HL-60 (cell line): ENCODE results near the gene ERO1A.
A peak's percentile ranks its signal among the peaks of the same experiment; 100 is the strongest.

Experiments
- DNase-seq, 2 experiments: peaks; one replicate each; pipeline ENCODE4 v3.0.0-alpha.2; 2010 to 2020; ENCODE audit warnings: low read depth in 1 of 2, low spot score in 1 of 2
- H3K27ac ChIP-seq: fragments of 250-450 bp; sonication (Bioruptor Pico); replicated peaks from 2 replicates; pipeline ENCODE4 v1.5.1; 2020; ENCODE audit warnings: mild to moderate bottlenecking, moderate library complexity
- H3K27me3 ChIP-seq: fragments of 250-450 bp; sonication (Bioruptor Pico); 2 replicates; pipeline ENCODE4 v1.5.1; 2021; ENCODE audit warnings: mild to moderate bottlenecking, moderate library complexity; ENCODE audit not compliant: insufficient read depth, poor library complexity, severe bottlenecking
- H3K4me3 ChIP-seq: replicated peaks from 2 replicates; pipeline ENCODE4 v1.5.1; 2011; ENCODE audit warnings: mild to moderate bottlenecking, control low read depth, low read length; ENCODE audit not compliant: insufficient read depth
- CTCF ChIP-seq: IDR thresholded peaks from one replicate; pipeline ENCODE4 v1.5.1; 2011; ENCODE audit warnings: low read length, control low read depth, inconsistent platforms; ENCODE audit not compliant: insufficient read depth
- GABPA ChIP-seq: IDR thresholded peaks from 2 replicates; pipeline ENCODE4 v1.6.1; 2012; ENCODE audit warnings: low read depth
- POLR2AphosphoS5 ChIP-seq: IDR thresholded peaks from 2 replicates; pipeline ENCODE4 v1.6.1; 2012; ENCODE audit warnings: low read depth
- REST ChIP-seq: IDR thresholded peaks from 2 replicates; pipeline ENCODE4 v1.6.1; 2012; ENCODE audit warnings: low read depth; ENCODE audit not compliant: insufficient replicate concordance
- SPI1 ChIP-seq: IDR thresholded peaks from 2 replicates; pipeline ENCODE4 v1.6.1; 2012; ENCODE audit warnings: low read depth, mild to moderate bottlenecking, borderline replicate concordance
- long read RNA-seq: library from polyadenylated mRNA; unstranded; transcript quantifications from one replicate; pipeline ENCODE4 v2.0.0, GENCODE V29; 2020

The ERO1A gene
- long read RNA-seq, partial matches to known transcripts, result 0 of 4 reads
- long read RNA-seq, other reads (novel, unspliced or antisense), result 4 of 4 reads

GRCh38 chr14:52695481-52696091, at the start of gene ERO1A:
Gene ERO1A, minus strand, starts transcription at chr14:52695558. Its CDS starts 77 bp downstream, at chr14:52695481.
- no peak for TF ChIP-seq GABPA
- no peak for TF ChIP-seq REST
- TF ChIP-seq CTCF, result no peak
- TF ChIP-seq SPI1, result no peak
- TF ChIP-seq POLR2AphosphoS5, result no peak
- DNase-seq, result peak; percentile 41 to 64
- Histone ChIP-seq H3K27ac (peak within 1 kb of the TSS; percentile 91), H3K27me3 (no peaks in the 10 kb centered on the region), H3K4me3 (peak within 1 kb of the TSS; percentile 99)

- no peak overlapping the region for H3K4me3 ChIP-seq
- H3K27me3 ChIP-seq, result no peaks in the 10 kb centered on the region
- TF ChIP-seq CTCF (no peak), POLR2AphosphoS5 (no peak), SPI1 (peak; percentile 36; the same call in 1 of the 2 replicates)
- no peak for DNase-seq
- H3K27ac ChIP-seq, result peak overlapping the region; percentile 12; the same call in 1 of the 2 replicates
These were observed 46.5 kb upstream of the ERO1A start for GRCh38 chr14:52741865-52742264.

- DNase-seq, result no peak
- Histone ChIP-seq H3K4me3 (no peak overlapping the region), H3K27me3 (no peaks in the 10 kb centered on the region), H3K27ac (no peak overlapping the region)
- TF ChIP-seq CTCF (no peak), REST (no peak), GABPA (no peak), SPI1 (no peak), POLR2AphosphoS5 (no peak)
These were observed 45.4 kb upstream of the ERO1A start for GRCh38 chr14:52740751-52741150.

GRCh38 chr14:52738409-52738808, 43.1 kb upstream of the ERO1A start:
- no peak overlapping the region for H3K4me3 ChIP-seq
- TF ChIP-seq POLR2AphosphoS5 (no peak), REST (no peak), SPI1 (no peak), GABPA (no peak), CTCF (no peak)
- no peak overlapping the region for H3K27ac ChIP-seq
- no peaks in the 10 kb centered on the region for H3K27me3 ChIP-seq
- no peak for DNase-seq
